Breast epithelium (tissue), 3 donors: Measurements from ENCODE around the gene CCDC188.

ENCODE experiments used
- POLR2A ChIP-seq: fragments of 450-650 bp; IDR thresholded peaks from one replicate; pipeline ENCODE4 v1.6.1; 2016; ENCODE audit warnings: antibody characterized with exemption, mild to moderate bottlenecking, moderate library complexity
- POLR2AphosphoS5 ChIP-seq, 3 donors: sonication (generic); formaldehyde crosslinking; IDR thresholded peaks; one replicate each; pipeline ENCODE4 v1.6.1; 2017; ENCODE audit warnings: antibody characterized with exemption in 3 of 3
- TF ChIP-seq, protein P1 (sequence below), 3 donors: fragments of 450-650 bp; IDR thresholded peaks; one replicate each; pipeline ENCODE4 v1.5.1; 2016 to 2017; ENCODE audit warnings: antibody characterized with exemption in 3 of 3, mild to moderate bottlenecking in 3 of 3, moderate library complexity in 3 of 3

GRCh38 chr22:20130319-20130718, 20.5 kb downstream of the CCDC188 start:
- TF ChIP-seq, protein P1, sequence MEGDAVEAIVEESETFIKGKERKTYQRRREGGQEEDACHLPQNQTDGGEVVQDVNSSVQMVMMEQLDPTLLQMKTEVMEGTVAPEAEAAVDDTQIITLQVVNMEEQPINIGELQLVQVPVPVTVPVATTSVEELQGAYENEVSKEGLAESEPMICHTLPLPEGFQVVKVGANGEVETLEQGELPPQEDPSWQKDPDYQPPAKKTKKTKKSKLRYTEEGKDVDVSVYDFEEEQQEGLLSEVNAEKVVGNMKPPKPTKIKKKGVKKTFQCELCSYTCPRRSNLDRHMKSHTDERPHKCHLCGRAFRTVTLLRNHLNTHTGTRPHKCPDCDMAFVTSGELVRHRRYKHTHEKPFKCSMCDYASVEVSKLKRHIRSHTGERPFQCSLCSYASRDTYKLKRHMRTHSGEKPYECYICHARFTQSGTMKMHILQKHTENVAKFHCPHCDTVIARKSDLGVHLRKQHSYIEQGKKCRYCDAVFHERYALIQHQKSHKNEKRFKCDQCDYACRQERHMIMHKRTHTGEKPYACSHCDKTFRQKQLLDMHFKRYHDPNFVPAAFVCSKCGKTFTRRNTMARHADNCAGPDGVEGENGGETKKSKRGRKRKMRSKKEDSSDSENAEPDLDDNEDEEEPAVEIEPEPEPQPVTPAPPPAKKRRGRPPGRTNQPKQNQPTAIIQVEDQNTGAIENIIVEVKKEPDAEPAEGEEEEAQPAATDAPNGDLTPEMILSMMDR (IDR thresholded peaks at IDR 0.05) = no peak
- TF ChIP-seq POLR2A (no peak), POLR2AphosphoS5 (IDR thresholded peaks at IDR 0.05) (no peak)
